H1 (cell line): ENCODE measurements around the gene NEGR1. TPM values are rescaled to one million over a fixed set of nuclear protein-coding genes. Genes with fewer than 3 reads are reported as not detected.

Experiments
- CTCF ChIA-PET: fragments of 300-600 bp; sonication (Branson Sonifier 250); formaldehyde crosslinking; loops from one replicate; lab custom pipeline; 2021; ENCODE audit not compliant: partially characterized antibody; lab: Charles Lee
- POLR2A ChIA-PET: fragments of 300-600 bp; sonication (Branson Sonifier 250); formaldehyde crosslinking; loops from one replicate; lab custom pipeline; 2021; ENCODE audit warnings: inconsistent platforms; ENCODE audit not compliant: partially characterized antibody; lab: Charles Lee
- DNase-seq, 2 experiments: peaks; one replicate each; pipeline versions ENCODE4 v3.0.0 to v3.0.0-alpha.2; 2010 to 2022; ENCODE audit warnings: low spot score in 2 of 2, low read depth in 1 of 2, mixed read lengths in 1 of 2
- FAIRE-seq: peaks from 2 replicates; lab custom pipeline; 2011; peaks lifted over from hg19 to GRCh38; lab: Jason Lieb, UNC
- H2AFZ ChIP-seq: 2 replicates; pipeline ENCODE4 v1.8.1; 2012; ENCODE audit warnings: low read length, inconsistent platforms
- H2AK5ac ChIP-seq: 2 replicates; pipeline ENCODE4 v1.6.1; 2013; ENCODE audit warnings: low read depth, low read length
- H2BK120ac ChIP-seq: replicated peaks from 2 replicates; pipeline ENCODE3; 2013; ENCODE audit warnings: low read depth, low read length, inconsistent platforms
- H2BK12ac ChIP-seq: 2 replicates; pipeline ENCODE4 v1.6.1; 2013; ENCODE audit warnings: low read depth, low read length
- H2BK15ac ChIP-seq: 2 replicates; pipeline ENCODE4 v1.6.1; 2013; ENCODE audit warnings: low read length
- H2BK20ac ChIP-seq: 2 replicates; pipeline ENCODE4 v1.6.1; 2013; ENCODE audit warnings: low read length
- H2BK5ac ChIP-seq: 2 replicates; pipeline ENCODE4 v1.6.1; 2013; ENCODE audit warnings: low read depth, low read length
- H3K14ac ChIP-seq: 2 replicates; pipeline ENCODE4 v1.6.1; 2013; ENCODE audit warnings: inconsistent platforms; ENCODE audit not compliant: insufficient read length
- H3K18ac ChIP-seq: 2 replicates; pipeline ENCODE4 v1.6.1; 2013; ENCODE audit warnings: low read length; ENCODE audit errors: extremely low read depth
- H3K23ac ChIP-seq: 2 replicates; pipeline ENCODE4 v1.6.1; 2013; ENCODE audit warnings: inconsistent platforms; ENCODE audit not compliant: insufficient read length
- H3K23me2 ChIP-seq: 2 replicates; pipeline ENCODE4 v1.6.1; 2013; ENCODE audit warnings: low read depth, low read length
- H3K27ac ChIP-seq: 2 replicates; pipeline ENCODE4 v1.6.1; 2011; ENCODE audit warnings: low read depth, low read length, inconsistent platforms
- H3K27me3 ChIP-seq, 4 experiments: replicated peaks in 1 of 4; 1 replicate in 1 of 4; 2 replicates in 3 of 4; pipeline versions ENCODE4 v1.6.1 to v1.8.1; 2011 to 2013; ENCODE audit warnings: low read length in 3 of 4, mild to moderate bottlenecking in 3 of 4, inconsistent platforms in 2 of 4, mixed read lengths in 2 of 4, moderate library complexity in 1 of 4; ENCODE audit not compliant: control insufficient read depth in 3 of 4, insufficient read depth in 3 of 4; ENCODE audit errors: extremely low read depth in 1 of 4
- H3K36me3 ChIP-seq, 4 experiments: 2 replicates each; pipeline versions ENCODE4 v1.6.1 to v1.8.1; 2011 to 2013; ENCODE audit warnings: mild to moderate bottlenecking in 4 of 4, low read length in 3 of 4, moderate library complexity in 2 of 4, control low read depth in 1 of 4, inconsistent platforms in 1 of 4; ENCODE audit not compliant: insufficient read depth in 4 of 4, control insufficient read depth in 2 of 4
- H3K4ac ChIP-seq: replicated peaks from 2 replicates; pipeline ENCODE3; 2013; ENCODE audit warnings: low read length, low read depth, mixed read lengths, inconsistent platforms; ENCODE audit not compliant: insufficient read length
- H3K4me1 ChIP-seq, 4 experiments: replicated peaks in 1 of 4; 1 replicate in 1 of 4; 2 replicates in 3 of 4; pipeline versions ENCODE4 v1.6.1 to v1.8.1; 2011 to 2013; ENCODE audit warnings: low read length in 3 of 4, inconsistent platforms in 2 of 4, mixed read lengths in 1 of 4; ENCODE audit not compliant: insufficient read depth in 4 of 4, control insufficient read depth in 3 of 4
- H3K4me2 ChIP-seq, 2 experiments: 2 replicates each; pipeline versions ENCODE4 v1.6.1 to v1.8.1; 2011 to 2013; ENCODE audit warnings: low read depth in 2 of 2, low read length in 2 of 2, control low read depth in 1 of 2, inconsistent platforms in 1 of 2, mild to moderate bottlenecking in 1 of 2; ENCODE audit not compliant: insufficient read depth in 1 of 2
- H3K4me3 ChIP-seq, 4 experiments: fragments of 200-600, 300-600 bp in 1 of 4; sonication (generic), shearing (Covaris generic), sonication (Bioruptor Twin) in 1 of 4; 2 replicates each; pipeline versions ENCODE4 v1.5.1 to v1.8.1; 2011 to 2016; ENCODE audit warnings: low read length in 4 of 4, low read depth in 3 of 4, control low read depth in 2 of 4, inconsistent platforms in 2 of 4, mild to moderate bottlenecking in 2 of 4, mixed read lengths in 1 of 4, moderate library complexity in 1 of 4; ENCODE audit not compliant: insufficient read depth in 2 of 4; ENCODE audit errors: extremely low read depth in 1 of 4
- H3K56ac ChIP-seq: replicated peaks from 2 replicates; pipeline ENCODE3; 2013; ENCODE audit warnings: low read depth, mild to moderate bottlenecking, mixed read lengths, low read length, inconsistent platforms; ENCODE audit not compliant: insufficient read length
- H3K79me1 ChIP-seq: 2 replicates; pipeline ENCODE4 v1.6.1; 2013; ENCODE audit warnings: low read depth, low read length, control low read depth
- H3K79me2 ChIP-seq, 2 experiments: 2 replicates each; pipeline versions ENCODE4 v1.6.1 to v1.8.1; 2012 to 2013; ENCODE audit warnings: low read length in 2 of 2, mild to moderate bottlenecking in 2 of 2, inconsistent platforms in 1 of 2; ENCODE audit not compliant: insufficient read depth in 2 of 2, control insufficient read depth in 1 of 2
- H3K9ac ChIP-seq, 4 experiments: replicated peaks in 1 of 4; 1 replicate in 1 of 4; 2 replicates in 3 of 4; pipeline versions ENCODE4 v1.6.1 to v1.8.1; 2011 to 2013; ENCODE audit warnings: low read depth in 3 of 4, low read length in 3 of 4, control low read depth in 2 of 4, mild to moderate bottlenecking in 2 of 4, moderate library complexity in 2 of 4, inconsistent platforms in 1 of 4; ENCODE audit errors: extremely low read depth in 1 of 4
- H3K9me3 ChIP-seq, 2 experiments: 2 replicates each; pipeline versions ENCODE4 v1.6.1 to v1.8.1; 2012 to 2013; ENCODE audit warnings: mild to moderate bottlenecking in 2 of 2, moderate library complexity in 2 of 2, control low read depth in 1 of 2, inconsistent platforms in 1 of 2, low read depth in 1 of 2, low read length in 1 of 2, mixed read lengths in 1 of 2; ENCODE audit not compliant: insufficient read depth in 2 of 2
- H4K20me1 ChIP-seq, 2 experiments: replicated peaks in 1 of 2; 2 replicates each; pipeline versions ENCODE3 to v1.8.1; 2011 to 2013; ENCODE audit warnings: inconsistent platforms in 2 of 2, low read length in 2 of 2, mild to moderate bottlenecking in 1 of 2; ENCODE audit not compliant: insufficient read depth in 2 of 2, control insufficient read depth in 1 of 2
- H4K5ac ChIP-seq: 2 replicates; pipeline ENCODE4 v1.6.1; 2013; ENCODE audit warnings: low read length, low read depth, mixed read lengths, inconsistent platforms; ENCODE audit not compliant: insufficient read length
- H4K8ac ChIP-seq: 2 replicates; pipeline ENCODE4 v1.8.0; 2013; ENCODE audit warnings: mild to moderate bottlenecking, moderate library complexity, low read length, inconsistent platforms; ENCODE audit not compliant: insufficient read depth; ENCODE audit errors: extremely low read depth
- H4K91ac ChIP-seq: replicated peaks from 2 replicates; pipeline ENCODE3; 2013; ENCODE audit warnings: low read length, mixed read lengths, inconsistent platforms; ENCODE audit not compliant: insufficient read length
- KDM5A ChIP-seq: fragments of 200-600 bp; IDR thresholded peaks from 2 replicates; pipeline ENCODE4 v1.7.1; 2012; ENCODE audit warnings: mild to moderate bottlenecking, low read length, inconsistent platforms, mixed read lengths
- RAD21 ChIP-seq, 2 experiments: IDR thresholded peaks in 1 of 2; conservative IDR thresholded peaks in 1 of 2; 2 replicates each; pipeline ENCODE4 v1.6.1; 2011; ENCODE audit warnings: low read depth in 2 of 2, low read length in 2 of 2, improper control_type of control experiment in 1 of 2, inconsistent platforms in 1 of 2, mild to moderate bottlenecking in 1 of 2, moderate library complexity in 1 of 2
- WGBS, 2 experiments: shearing (Covaris generic) in 1 of 2; methylation state at CpG; one replicate each; pipeline versions ENCODE4 v1.1.6 to v1.1.7; 2013 to 2015; ENCODE audit warnings: low lambda C conversion rate in 2 of 2, mixed read lengths in 2 of 2, inconsistent platforms in 1 of 2, low coverage in 1 of 2, missing lambda C conversion rate in 1 of 2; ENCODE audit not compliant: insufficient replicate concordance in 2 of 2, insufficient coverage in 1 of 2, insufficient read length in 1 of 2; ENCODE audit errors: extremely low coverage in 1 of 2, missing lambda C conversion rate in 1 of 2; 5-methylcytosine and 5-hydroxymethylcytosine counted together
- polyA plus RNA-seq, 7 experiments: library from polyadenylated mRNA; depleted of rRNA in 3 of 7; stranded (reverse) in 5 of 7; unstranded in 2 of 7; fragments of >200 nt in 5 of 7; fragments of 200-250 nt in 2 of 7; gene quantifications; 1 replicate in 5 of 7; 2 replicates in 1 of 7; 4 replicates in 1 of 7; pipeline versions ENCODE4 v1.2.1 to v1.2.3, GENCODE V29; 2011 to 2013; ENCODE audit warnings: missing spikeins in 2 of 7, mixed read lengths in 2 of 7
- total RNA-seq: library from RNA; stranded (reverse); fragmentation: NEBNext Ultra II Directional; extraction: Animal tissue kit (Norgen Biotek cat#: 25700); gene quantifications from 2 replicates; pipeline ENCODE4 v1.2.1, GENCODE V29; 2021

NEGR1 gene
- total and polyA plus RNA-seq, 2 of the 8 experiments (the other 6 are each of a cell fraction or from before 2014, with no cell fraction given), result 0.71 to 1.3 TPM

DNA sequence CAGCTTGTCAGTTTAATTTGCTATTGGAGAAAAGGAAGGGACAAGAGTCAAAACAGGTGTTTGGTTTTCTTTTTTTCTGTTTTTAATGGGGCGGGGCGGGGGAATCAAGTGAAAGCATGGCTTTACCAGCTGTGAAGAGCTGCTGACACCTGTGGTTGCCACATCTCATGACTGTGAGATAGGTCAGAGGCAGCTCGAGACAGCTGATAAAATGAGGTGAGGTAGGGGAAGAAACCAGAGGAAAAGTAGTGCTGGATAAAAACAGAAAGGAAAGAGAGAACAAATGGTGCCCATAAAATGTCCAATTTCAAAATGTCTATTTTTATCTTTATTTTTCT lies 272.3 kb downstream of the NEGR1 start:
- H2BK120ac ChIP-seq, result no peak overlapping the region
- no peak overlapping the region for H2BK12ac ChIP-seq
- H4K20me1 ChIP-seq, result no peaks in the 10 kb centered on the region
- no peak overlapping the region for H3K23ac ChIP-seq
- no peak overlapping the region for H3K4ac ChIP-seq
- CTCF ChIA-PET, result interaction anchor here (0.9 kb wide), 1 partner anchor 417 kb away, joined by 3 read pairs; no protein-coding TSS in a partner anchor
- no peaks in the 10 kb centered on the region for H3K23me2 ChIP-seq
- DNase-seq, result no peak
- H4K91ac ChIP-seq, result no peak overlapping the region
- H2AK5ac ChIP-seq, result no peak overlapping the region
- no peak overlapping the region for H2BK5ac ChIP-seq
- H3K18ac ChIP-seq, result no peak overlapping the region
- no peak overlapping the region for H2AFZ ChIP-seq
- no peaks in the 10 kb centered on the region for H3K27me3 ChIP-seq
- H3K27ac ChIP-seq, result no peak overlapping the region
- no peak overlapping the region for H3K56ac ChIP-seq
- H2BK20ac ChIP-seq, result no peak overlapping the region
- no peak overlapping the region for H3K4me2 ChIP-seq
- no peaks in the 10 kb centered on the region for H3K79me1 ChIP-seq
- no peak overlapping the region for H4K8ac ChIP-seq
- TF ChIP-seq RAD21 (IDR thresholded peaks at IDR 0.05 in 1 of 2, conservative IDR thresholded peaks at IDR 0.05 in 1 of 2; ENCODE audit: low read depth in 2 of 2, low read length in 2 of 2) (0 out of 4 replicates have a peak, but pooled peaks of 1 of the 2 experiments have one; percentile 5), KDM5A (no peak)
- H3K36me3 ChIP-seq, result no peaks in the 10 kb centered on the region
- POLR2A ChIA-PET, result no interaction called here
- H3K4me3 ChIP-seq, result no peak overlapping the region
- H3K79me2 ChIP-seq, result no peaks in the 10 kb centered on the region
- H4K5ac ChIP-seq, result no peak overlapping the region
- no peak for FAIRE-seq
- WGBS, 2 experiments, result 82% methylated on average over 3 of the region's 3 CpGs; no CpG with 5 or more reads in 1 of the 2 experiments
- H2BK15ac ChIP-seq, result no peak overlapping the region
- H3K14ac ChIP-seq, result no peak overlapping the region
- no peaks in the 10 kb centered on the region for H3K9me3 ChIP-seq
- 0 out of 7 replicates have a peak, but pooled peaks cover 0 to 3% (median 0%) of the 10 kb centered on the region in 4 experiments for H3K4me1 ChIP-seq
- no peak overlapping the region for H3K9ac ChIP-seq
